Activated T-cell treated with anti-CD3 and anti-CD28 coated beads, Interleukin-2, amount 50 U/mL, for 24 hours (primary cell): ENCODE measurements around the gene PTGIS.
A peak's percentile ranks its signal among the peaks of the same experiment; 100 is the strongest.
"Not testable (repeated sequence)": the region's sequence is repeated elsewhere in the genome, so short reads cannot be mapped to it uniquely, and the experiment has no call there.

ENCODE experiments used
- DNase-seq: peaks from one replicate; pipeline ENCODE4 v3.0.0-alpha.2; 2020
- H3K27ac Mint-ChIP-seq: 2 replicates; pipeline ENCODE4 v1.8.0; 2020; ENCODE audit warnings: mild to moderate bottlenecking, mixed read lengths
- H3K27me3 Mint-ChIP-seq: 2 replicates; pipeline ENCODE4 v1.8.0; 2020; ENCODE audit warnings: mixed read lengths
- H3K36me3 Mint-ChIP-seq: 2 replicates; pipeline ENCODE4 v1.8.0; 2020; ENCODE audit warnings: low read depth, mixed read lengths
- H3K4me1 Mint-ChIP-seq: 2 replicates; pipeline ENCODE4 v1.8.0; 2020; ENCODE audit warnings: low read depth, mixed read lengths
- H3K4me3 Mint-ChIP-seq: 2 replicates; pipeline ENCODE4 v1.8.0; 2020; ENCODE audit warnings: mild to moderate bottlenecking, moderate library complexity, mixed read lengths
- H3K9me3 Mint-ChIP-seq: 2 replicates; pipeline ENCODE4 v1.8.0; 2020; ENCODE audit warnings: mixed read lengths

PTGIS gene

DNA sequence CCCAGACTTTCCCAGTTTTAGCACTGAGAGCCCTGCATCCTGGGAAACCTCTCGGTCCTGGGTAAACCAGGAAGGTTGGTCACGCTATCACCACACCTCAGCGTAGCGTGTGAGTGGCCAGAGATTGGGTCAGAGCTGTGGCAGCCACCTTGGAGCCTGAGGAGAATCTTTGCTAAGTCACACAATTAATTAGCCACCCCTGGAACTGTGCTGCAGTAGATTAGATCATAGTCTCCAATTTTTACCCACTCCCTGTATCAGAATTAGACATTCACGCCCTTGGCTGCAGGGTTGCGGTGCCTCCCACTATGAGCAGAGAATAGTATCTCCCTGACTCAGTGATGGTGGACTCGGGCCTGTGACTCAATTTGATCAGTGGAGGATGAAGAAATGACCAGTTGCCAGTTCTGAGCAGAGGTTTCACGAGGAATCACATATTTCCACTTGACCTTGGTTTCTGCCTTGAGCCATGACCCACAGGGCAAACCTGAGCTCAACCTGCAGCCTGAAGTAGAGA lies 6.0 kb upstream of the PTGIS start:
- H3K4me3 Mint-ChIP-seq = no peak overlapping the region
- peaks cover 25% of the 10 kb centered on the region for H3K4me1 Mint-ChIP-seq
- H3K9me3 Mint-ChIP-seq = peaks cover 6% of the 10 kb centered on the region

DNA sequence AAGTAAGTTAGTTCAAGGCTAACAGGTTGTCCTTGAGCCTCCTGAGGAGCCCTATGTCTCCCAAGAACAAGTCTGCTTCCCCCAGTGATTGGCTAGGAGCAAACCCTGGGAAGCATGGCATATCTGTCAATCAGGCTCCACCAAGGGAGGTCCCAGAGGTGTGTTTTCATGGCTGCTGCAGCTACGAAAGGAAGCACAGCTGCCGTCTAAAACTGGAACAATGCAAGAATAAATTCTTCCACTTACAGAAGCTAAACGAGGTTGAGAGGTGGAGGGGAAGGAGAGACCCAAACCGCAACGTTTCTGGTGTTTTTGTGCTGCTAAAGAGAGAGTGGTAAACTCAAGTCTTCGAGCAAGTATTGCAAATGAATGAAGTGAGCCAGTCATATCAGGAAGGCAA lies 4.9 kb upstream of the PTGIS start:
- peak overlapping the region; percentile 11 for H3K4me3 Mint-ChIP-seq
- H3K36me3 Mint-ChIP-seq = no peaks in the 10 kb centered on the region
- peaks cover 44% of the 10 kb centered on the region for H3K27me3 Mint-ChIP-seq
- DNase-seq = no peak
- peaks cover 6% of the 10 kb centered on the region for H3K9me3 Mint-ChIP-seq
- peaks cover 27% of the 10 kb centered on the region for H3K4me1 Mint-ChIP-seq
- peak overlapping the region; percentile 50 for H3K27ac Mint-ChIP-seq

More for the DNA sequence above, 6.0 kb upstream of the PTGIS start:
- Mint-ChIP-seq H3K27ac (no peak overlapping the region), H3K27me3 (peaks cover 38% of the 10 kb centered on the region), H3K36me3 (no peaks in the 10 kb centered on the region)
- DNase-seq = no peak

- Mint-ChIP-seq H3K9me3 (peaks cover 5% of the 10 kb centered on the region), H3K27ac (no peak overlapping the region), H3K4me1 (peaks cover 27% of the 10 kb centered on the region), H3K27me3 (peaks cover 50% of the 10 kb centered on the region), H3K4me3 (no peak overlapping the region), H3K36me3 (no peaks in the 10 kb centered on the region)
- DNase-seq = no peak
Measured at GRCh38 chr20:49571553-49571835, 3.6 kb upstream of the PTGIS start.

GRCh38 chr20:49570828-49571552 lies 3.1 kb upstream of the PTGIS start:
- Mint-ChIP-seq H3K4me3 (no peak overlapping the region), H3K4me1 (peaks cover 27% of the 10 kb centered on the region), H3K9me3 (no peaks in the 10 kb centered on the region), H3K27me3 (peaks cover 55% of the 10 kb centered on the region), H3K27ac (no peak overlapping the region), H3K36me3 (no peaks in the 10 kb centered on the region)
- no peak for DNase-seq

DNA sequence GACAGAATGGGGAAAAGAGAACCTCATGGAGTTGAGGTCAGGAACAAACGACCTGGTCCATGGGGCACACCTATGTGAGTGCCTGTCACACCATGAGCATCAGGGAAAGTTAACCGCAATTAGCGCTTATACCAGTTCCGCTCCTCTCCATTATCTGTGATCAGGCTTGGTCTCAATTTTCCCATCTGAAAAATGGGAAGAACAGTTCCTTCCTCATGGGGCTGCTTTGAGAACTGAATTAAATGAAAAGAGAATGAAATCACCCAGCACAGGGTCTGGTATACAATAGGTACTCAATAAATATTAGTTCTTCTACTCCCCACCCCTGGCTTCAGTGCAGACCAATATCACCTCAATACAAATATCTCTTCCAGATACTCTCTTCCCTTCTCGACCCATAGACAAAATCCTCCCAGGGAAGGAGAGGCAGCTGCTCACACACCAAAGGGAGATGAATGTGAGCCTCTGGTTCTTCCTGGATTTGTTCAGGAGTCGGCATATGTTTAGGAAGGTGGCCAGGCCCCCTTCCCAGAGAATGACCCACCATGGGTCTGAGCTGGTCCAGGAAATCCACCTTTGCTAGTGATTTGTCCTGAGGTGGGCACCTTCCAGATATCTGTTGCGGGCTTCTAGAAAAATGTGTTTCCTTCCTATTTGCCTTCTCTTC lies 2.4 kb upstream of the PTGIS start:
- H3K27ac Mint-ChIP-seq = no peak overlapping the region
- no peaks in the 10 kb centered on the region for H3K9me3 Mint-ChIP-seq
- no peak for DNase-seq
- H3K27me3 Mint-ChIP-seq = peaks cover 62% of the 10 kb centered on the region
- no peaks in the 10 kb centered on the region for H3K36me3 Mint-ChIP-seq
- no peak overlapping the region for H3K4me3 Mint-ChIP-seq
- H3K4me1 Mint-ChIP-seq = peaks cover 27% of the 10 kb centered on the region

DNA sequence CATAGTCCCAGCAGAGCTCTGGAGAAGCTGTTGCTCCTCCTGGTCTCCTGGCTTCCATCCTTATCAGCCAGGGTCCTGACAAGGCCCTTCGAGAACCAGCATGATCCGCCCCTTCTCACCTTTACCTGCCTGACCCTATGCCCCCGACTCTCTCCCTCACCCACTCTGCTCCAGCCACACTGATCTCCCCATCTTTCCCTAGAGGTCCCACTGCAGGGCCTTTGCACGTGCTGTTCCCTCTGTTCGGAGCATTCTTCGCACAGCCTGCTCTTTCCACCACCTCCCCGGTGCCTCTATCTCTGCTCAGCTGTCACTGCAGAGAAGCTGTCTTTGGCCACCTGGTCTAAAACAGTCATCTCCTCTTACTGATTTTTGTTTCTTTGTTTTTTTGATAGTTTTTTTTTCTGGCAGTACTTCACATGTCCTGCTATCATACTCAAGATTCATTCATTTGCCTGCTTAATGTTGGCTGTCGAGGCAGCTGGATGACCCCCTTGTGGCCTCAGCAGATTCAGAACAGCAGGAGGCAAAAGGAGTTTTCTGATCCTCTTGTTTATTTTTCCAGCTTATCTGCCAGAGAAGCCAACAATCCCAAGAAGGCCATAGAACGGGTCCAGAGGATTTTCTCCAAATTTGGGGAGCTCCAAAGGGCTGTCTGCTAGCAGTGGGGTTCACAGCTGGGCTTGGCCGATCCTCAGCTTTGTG lies 1.6 kb upstream of the PTGIS start:
- Mint-ChIP-seq H3K4me1 (peaks cover 27% of the 10 kb centered on the region), H3K27me3 (peaks cover 67% of the 10 kb centered on the region)

DNA sequence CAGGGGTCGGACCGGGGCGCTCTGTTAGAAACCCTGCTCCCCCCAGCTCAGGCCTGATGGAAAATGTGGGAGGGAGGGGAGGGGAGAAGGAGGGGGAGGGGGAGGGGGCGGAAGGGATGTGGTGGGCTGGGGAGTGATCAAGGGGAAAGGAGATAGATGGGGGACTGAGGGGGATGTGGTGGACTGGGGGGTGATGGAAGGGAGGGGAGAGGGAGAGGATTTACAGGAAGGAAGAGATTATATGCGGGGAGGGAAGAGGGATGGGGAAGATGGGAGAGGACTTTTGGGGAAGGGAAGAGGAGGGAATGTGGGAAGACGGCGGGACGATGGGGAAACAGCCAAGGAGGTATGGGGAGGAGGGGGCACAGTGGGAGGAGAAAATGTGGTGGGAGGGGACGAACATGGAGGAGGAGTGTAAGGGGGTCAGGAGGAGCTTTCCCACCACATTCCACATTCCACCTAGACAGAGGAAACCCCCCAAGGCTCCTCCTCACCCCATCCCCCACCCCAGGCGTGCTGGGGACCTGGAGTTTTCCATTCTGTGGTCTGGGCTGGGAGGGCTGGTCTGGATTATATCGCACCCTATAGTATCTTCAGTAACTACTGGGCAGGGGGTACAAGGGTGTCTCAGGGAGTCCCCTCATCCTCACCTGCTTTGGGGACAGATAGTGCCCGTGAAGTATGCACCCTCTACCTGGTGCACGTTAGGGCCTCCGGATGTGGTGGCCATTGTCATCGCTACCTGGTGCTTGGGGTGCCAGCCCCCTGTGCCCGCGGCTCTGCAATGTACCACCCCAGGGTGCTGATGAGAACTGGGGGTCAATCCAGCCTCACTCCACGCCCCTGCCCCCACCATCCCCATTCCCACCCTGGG lies 578 bp upstream of the PTGIS start:
- no peak for DNase-seq
- Mint-ChIP-seq H3K27ac (no peak overlapping the region), H3K4me3 (peak overlapping the region; percentile 35), H3K36me3 (no peaks in the 10 kb centered on the region), H3K9me3 (no peaks in the 10 kb centered on the region), H3K4me1 (peaks cover 17% of the 10 kb centered on the region), H3K27me3 (peaks cover 72% of the 10 kb centered on the region)

More for the DNA sequence above, 1.6 kb upstream of the PTGIS start:
- no peak overlapping the region for H3K27ac Mint-ChIP-seq
- no peak for DNase-seq
- no peak overlapping the region for H3K4me3 Mint-ChIP-seq
- no peaks in the 10 kb centered on the region for H3K9me3 Mint-ChIP-seq
- H3K36me3 Mint-ChIP-seq = no peaks in the 10 kb centered on the region

- peak overlapping the region; percentile 48 for H3K4me3 Mint-ChIP-seq
- H3K4me1 Mint-ChIP-seq = peaks cover 2% of the 10 kb centered on the region
- H3K27me3 Mint-ChIP-seq = peaks cover 79% of the 10 kb centered on the region
- no peak for DNase-seq
- no peak overlapping the region for H3K27ac Mint-ChIP-seq
- no peaks in the 10 kb centered on the region for H3K36me3 Mint-ChIP-seq
- H3K9me3 Mint-ChIP-seq = no peaks in the 10 kb centered on the region
Measured at GRCh38 chr20:49566401-49567364, 1.3 kb downstream of the PTGIS start.

DNA sequence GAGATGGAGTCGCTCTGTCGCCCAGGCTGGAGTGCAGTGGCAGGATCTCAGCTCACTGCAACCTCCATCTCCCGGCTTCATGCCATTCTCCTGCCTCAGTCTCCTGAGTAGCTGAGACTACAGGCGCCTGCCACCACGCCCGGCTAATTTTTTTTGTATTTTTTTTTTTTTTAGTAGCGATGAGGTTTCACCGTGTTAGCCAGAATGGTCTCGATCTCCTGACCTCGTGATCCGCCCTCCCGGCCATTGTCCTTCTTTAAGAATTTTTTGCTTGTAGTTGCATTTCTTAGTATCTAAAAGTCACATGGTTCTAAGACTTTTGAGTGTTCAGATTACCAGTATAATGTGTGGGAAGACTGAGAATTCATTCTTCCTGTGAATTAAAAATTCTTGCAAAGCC lies 2.9 kb downstream of the PTGIS start:
- H3K9me3 Mint-ChIP-seq = not testable (repeated sequence)

GRCh38 chr20:49563015-49563980 lies 4.6 kb downstream of the PTGIS start:
- Mint-ChIP-seq H3K36me3 (no peaks in the 10 kb centered on the region), H3K4me1 (peaks cover under 1% of the 10 kb centered on the region), H3K27ac (no peak overlapping the region), H3K4me3 (no peak overlapping the region), H3K27me3 (peaks cover 69% of the 10 kb centered on the region), H3K9me3 (no peaks in the 10 kb centered on the region)
- DNase-seq = no peak

More for the DNA sequence above, 2.9 kb downstream of the PTGIS start:
- H3K36me3 Mint-ChIP-seq, DNase-seq, H3K27ac Mint-ChIP-seq, H3K4me3 Mint-ChIP-seq, H3K4me1 Mint-ChIP-seq: not testable (repeated sequence)
- H3K27me3 Mint-ChIP-seq = peaks cover 75% of the 10 kb centered on the region

GRCh38 chr20:49562311-49563014 lies 5.5 kb downstream of the PTGIS start:
- Mint-ChIP-seq H3K4me1 (no peaks in the 10 kb centered on the region), H3K27me3 (peaks cover 74% of the 10 kb centered on the region), H3K27ac (no peak overlapping the region), H3K9me3 (no peaks in the 10 kb centered on the region), H3K4me3 (no peak overlapping the region), H3K36me3 (no peaks in the 10 kb centered on the region)
- no peak for DNase-seq

GRCh38 chr20:49561806-49562205 lies 6.1 kb downstream of the PTGIS start:
- Mint-ChIP-seq H3K36me3 (no peaks in the 10 kb centered on the region), H3K4me1 (no peaks in the 10 kb centered on the region), H3K4me3 (no peak overlapping the region), H3K9me3 (no peaks in the 10 kb centered on the region), H3K27ac (no peak overlapping the region), H3K27me3 (peaks cover 75% of the 10 kb centered on the region)
- no peak for DNase-seq
